ENCODE data around the gene LNPK.
"Not testable (repeated sequence)": the region's sequence is repeated elsewhere in the genome, so short reads cannot be mapped to it uniquely, and the experiment has no call there.

The LNPK gene

DNA sequence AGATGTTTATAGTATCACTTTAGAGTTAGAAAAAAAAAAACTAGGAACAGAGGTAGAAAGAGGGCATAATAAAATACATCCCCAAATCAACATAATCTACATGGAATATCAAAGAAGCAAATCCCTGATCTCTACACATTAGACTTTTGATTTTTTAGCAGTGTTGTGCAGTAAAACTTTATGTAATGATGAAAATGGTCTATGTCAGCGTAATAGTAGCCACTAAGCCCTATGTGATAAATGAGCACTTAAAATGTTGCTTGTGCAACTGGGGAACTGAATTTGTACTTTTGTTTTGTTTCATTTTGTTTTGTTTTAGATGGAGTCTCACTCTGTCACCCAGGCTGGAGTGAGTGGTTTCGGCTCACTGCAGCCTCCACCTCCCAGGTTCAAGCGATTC is 36.3 kb downstream of the LNPK start:
- DNase-seq, result no peak

DNA sequence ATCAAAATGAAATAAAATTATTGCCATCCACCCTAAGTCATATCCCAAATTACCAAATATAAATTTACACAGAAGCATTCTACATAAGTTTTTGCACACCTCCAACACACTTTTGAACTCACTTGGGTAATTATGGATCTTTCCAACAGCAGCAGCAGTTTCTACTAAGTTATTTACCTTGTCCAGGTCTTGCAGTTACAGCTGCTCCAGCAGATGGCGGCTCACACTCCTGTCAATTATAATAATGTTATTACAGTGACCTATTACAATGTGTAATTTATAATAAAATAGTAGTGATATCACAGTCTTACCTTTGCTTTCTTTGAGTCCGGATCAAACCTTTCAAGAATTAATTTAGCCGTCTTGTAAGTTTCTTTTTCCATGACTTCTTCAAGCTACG is 37.9 kb downstream of the LNPK start:
- no peak for DNase-seq

DNA sequence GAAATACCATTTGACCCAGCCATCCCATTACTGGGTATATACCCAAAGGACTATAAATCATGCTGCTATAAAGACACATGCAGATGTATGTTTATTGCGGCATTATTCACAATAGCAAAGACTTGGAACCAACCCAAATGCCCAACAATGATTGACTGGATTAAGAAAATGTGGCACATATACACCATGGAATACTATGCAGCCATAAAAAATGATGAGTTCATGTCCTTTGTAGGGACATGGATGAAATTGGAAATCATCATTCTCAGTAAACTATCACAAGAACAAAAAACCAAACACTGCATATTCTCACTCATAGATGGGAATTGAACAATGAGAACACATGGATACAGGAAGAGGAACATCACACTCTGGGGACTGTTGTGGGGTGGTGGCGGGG is 38.9 kb downstream of the LNPK start:
- DNase-seq, result not testable (repeated sequence)

DNA sequence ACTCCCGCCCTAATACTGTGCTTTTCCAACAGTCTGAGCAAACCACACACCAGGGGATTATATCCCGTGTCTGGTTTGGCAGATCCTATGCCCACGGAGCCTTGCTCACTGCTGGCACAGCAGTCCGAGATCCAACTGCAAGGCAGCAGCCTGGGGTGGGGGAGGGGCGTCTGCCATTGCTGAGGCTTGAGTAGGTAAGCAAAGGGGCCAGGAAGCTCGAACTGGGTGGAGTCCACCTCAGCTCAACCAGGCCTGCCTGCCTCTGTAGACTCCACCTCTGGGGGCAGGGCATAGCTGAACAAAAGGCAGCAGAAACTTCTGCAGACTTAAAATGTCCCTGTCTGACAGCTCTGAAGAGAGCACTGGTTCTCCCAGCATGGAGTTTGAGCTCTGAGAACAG is 44.2 kb downstream of the LNPK start:
- DNase-seq, result no peak

DNA sequence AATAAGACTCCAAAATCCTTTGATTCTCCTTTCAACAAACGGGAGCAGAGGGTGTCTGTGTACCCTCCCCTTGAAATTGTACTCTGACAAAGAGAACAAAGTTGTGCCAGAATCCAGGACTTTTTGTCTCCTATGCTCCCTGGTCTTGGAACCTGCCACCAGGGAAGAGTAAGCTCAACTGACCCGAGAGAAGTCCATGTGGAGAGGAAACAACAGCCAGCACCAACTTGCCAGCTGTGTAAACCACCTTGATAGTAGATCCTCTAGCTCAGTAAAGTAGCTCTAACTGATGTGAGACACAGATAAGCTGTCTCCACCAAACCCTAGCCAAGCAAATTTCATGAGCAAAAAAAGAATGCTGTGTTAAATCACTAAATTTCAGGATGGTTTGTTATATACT is 46.9 kb downstream of the LNPK start:
- DNase-seq, result no peak

DNA sequence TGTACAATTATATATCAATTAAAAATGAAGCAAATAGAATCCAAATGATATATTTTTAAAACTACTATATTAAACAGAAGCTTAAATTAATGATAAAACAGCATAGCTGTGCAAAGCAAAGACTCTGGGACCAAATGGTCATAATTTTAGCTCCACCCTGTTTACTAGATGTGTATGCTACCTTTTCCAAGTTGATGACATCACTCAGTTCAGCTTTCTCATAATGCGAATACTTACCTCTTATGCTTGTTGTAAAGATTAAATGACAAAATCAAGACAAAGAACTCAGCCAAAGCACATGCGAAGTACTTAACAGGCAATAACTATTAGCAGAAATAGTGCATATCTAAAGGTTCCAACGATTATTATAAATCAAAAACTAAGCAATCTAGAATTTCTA is 51.6 kb downstream of the LNPK start:
- DNase-seq, result no peak

DNA sequence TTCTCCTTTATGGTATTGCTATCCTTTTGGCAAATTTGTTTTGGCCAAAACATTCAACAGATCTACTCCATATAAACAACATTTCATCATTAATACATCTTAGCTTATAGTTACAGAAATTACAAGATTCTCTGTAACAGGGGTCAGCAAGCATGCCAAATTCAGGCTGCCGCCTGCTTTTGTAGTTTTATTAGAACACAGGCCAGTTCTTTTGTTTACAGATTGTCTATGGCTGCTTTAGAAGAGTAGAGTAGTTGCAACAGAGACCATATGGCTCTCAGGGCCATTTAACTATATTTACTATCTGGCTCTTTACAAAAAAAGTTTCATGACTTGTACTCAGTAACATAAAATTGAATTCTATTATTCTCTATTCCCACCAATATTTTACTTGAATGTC is 53.9 kb downstream of the LNPK start:
- DNase-seq, result no peak

DNA sequence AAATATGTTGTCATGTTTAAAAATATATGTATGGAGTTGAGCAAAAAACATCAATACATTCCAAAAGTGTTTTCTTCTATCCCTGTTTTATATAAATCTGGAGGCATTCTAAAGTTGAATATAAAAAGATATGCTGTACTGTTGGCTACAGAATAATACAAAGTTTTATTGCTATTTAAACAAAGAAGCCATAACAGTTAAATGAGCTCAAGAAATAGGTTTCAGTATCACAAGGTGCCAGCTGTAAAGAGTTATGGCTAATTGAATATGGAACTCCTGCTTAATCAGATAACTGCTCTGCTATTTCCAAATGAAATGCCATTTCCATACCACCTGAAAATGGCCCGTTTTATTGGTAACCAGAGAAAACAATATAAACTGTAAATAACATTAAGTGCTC is 55.0 kb downstream of the LNPK start:
- no peak for DNase-seq

DNA sequence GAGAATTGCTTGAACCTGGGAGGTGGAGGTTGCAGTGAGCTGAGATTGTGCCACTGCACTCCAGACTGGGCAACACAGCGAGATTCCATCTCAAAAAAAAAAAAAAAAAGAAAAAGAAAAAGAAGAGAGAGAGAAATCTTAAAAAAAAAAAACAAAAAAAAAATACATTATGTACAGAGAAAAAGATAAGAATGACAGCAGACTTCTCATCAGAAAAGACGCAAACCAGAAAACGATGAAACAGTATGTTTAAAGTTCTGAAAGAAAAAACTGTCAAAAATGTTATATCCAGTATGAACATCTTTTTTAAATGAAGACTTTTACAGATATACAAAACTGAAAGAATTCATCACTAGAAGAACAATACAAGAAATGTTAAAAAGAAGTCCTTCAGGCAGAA is 60.4 kb downstream of the LNPK start:
- no peak for DNase-seq

DNA sequence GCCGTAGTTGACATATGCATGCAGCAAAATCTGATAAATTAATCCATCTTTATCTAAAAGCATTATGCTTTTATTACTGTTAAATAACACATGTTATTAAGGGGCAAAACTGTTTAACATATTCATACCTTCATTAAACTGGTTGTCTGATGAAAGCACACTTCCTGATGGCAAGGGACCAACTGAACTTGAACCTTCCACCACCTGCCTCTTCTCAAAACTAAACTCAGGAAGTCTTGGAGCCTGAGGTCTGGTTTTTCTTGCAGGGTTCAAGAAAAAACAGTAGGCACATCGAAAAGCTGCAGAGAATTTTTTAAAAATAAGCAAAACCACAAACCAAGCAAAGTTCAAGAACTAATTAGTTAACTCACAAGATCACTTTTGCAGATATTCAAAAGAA is 64.9 kb downstream of the LNPK start:
- DNase-seq, result no peak

DNA sequence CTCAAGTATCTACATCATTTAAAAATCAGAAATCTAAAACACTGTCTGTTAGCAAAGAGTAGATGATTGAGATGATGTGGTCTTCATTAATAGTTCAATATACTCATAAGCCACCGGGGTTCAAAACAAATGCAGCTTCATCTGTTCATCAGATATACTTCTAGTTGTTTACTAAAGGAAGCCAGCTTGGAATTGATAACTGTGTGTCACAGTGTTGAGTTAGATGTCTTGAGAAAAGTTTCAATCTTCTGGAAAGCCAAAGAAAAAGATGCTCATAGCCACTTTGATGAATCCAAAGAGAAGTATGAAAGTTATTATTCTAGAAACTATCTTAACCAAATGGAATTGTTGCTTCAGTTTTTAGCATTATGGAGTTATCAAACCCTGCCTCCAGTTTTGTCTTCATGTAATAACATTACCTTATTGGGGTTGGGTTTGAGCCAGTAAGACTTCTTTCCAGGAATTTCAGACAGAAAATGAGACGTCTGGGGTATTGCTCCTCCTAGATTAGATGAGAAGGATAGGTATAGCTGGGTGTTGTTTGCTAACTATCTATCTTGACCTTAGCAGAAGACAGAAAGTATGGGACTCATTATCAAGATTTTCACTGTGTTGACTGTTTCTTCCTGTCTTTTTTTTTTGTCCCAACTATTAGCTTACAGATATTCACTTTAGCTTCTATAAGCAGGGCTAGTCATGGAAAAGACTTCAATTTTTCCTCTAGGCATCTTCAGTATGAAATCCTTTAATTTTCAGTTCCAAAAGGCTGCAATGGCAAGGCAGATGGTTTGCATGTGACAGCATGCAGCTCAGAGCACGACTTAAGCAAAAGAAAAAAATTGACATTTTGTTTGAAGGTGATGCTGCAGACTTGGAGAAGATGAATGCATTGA is 66.5 kb downstream of the LNPK start:
- no peak for DNase-seq

DNA sequence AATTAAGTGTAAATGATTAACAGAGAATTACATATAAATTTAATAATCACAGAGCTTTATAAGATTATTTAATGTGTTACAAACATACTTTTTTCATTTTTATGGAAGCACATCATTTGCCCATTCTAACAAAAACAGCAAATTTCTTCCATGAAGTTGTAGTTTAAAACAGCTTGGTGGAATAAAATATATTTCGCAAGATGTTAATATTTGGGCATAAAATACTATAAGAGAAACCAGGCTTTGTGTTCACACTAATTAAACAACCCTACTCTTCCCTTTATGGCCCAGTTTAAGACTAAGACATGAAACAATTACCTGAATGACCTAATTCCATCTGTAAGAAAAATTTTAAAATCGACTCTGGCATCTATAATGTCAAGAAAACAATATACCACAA is 69.4 kb downstream of the LNPK start:
- no peak for DNase-seq

DNA sequence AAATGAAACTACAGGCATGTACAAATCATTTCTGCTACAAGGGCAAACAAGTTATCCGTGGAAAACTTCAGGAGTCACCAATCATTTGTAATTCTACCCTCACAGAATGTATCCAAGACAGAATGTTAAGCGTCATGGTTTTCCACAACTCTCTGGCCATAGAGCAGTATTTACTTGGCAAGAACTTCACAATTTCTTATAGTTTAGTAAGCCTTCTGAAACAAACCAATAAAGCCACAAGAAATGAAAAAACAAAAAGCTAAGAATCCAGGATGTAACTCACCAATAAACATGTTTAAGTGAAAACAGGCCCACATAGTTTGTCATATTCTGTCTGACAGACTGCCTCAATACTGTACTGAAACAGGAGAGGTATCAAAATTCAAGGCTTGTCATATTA is 70.3 kb downstream of the LNPK start:
- no peak for DNase-seq

DNA sequence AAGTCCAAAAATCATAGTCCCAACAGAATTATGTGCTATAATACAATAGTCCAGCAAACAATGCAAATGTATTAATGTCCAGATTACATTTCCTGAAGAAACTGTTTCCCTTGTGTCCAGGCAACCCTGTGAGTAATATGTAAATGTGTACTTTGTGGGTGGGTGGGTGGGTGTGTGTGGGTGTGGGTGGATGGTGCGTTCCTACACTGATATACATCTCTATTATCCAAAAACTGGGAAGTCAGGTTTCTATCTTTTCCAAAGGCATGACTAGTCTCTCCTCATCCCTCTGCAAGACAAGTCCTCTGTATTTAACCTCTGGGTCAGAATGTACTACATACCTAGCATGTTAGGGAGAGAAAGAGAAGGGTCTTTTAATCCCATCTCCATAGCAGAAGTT is 71.6 kb downstream of the LNPK start:
- DNase-seq, result no peak

DNA sequence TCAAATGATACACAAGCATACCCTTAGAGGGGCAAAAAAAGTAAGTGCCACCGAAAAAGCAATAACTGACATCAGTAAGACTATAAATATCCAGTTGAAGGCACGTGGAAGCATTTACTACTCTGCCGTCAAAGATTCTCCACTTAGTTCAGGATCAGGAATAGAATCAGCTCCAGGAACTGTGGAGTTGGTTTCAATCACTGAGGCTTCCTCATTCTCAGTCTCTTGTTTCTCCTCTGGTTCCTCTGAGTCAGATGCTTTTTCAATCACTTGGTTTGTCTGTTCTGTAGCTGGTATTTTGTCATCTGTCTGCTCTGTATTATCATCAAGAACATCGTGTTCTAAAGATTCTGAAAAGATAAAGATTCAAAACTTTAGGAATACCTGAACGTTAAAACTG is 72.2 kb downstream of the LNPK start:
- no peak for DNase-seq

DNA sequence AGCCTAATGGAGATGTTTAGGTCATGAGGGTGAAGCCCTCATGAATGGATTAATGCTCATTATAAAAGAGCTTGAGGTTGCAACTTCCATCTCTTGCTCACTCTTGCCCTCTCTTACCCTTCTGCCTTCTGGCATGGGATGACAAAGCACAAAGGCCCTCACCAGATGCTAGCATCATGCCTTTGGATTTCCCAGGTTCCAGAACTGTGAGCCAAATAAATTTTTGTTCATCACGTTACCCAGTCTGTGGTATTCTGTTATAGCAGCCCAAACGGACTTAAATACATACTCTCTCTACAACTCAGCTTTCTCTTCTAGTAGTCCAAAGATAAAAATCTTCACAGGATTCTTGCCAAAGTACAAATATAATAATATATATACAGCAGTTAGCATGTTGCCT is 75.8 kb downstream of the LNPK start:
- DNase-seq, result no peak

DNA sequence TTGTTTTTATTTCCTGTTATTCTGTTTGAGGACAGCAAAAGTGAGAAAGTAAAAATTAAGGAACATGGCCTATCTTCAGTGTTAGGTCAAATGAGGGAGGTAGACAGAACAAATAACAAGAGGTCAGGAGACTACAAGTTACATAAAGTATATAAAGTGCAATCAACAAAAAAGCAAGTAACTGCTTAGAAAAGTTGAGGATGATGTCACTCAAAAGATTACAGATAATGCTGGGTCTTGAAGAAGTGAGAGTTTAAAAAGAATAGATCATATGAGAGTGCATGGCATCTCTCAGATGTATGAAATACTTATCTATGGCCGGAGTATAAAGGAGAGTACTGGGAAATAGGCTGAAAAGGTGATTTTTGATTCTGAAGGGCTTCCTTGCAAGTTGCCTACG is 79.9 kb downstream of the LNPK start:
- DNase-seq, result no peak

DNA sequence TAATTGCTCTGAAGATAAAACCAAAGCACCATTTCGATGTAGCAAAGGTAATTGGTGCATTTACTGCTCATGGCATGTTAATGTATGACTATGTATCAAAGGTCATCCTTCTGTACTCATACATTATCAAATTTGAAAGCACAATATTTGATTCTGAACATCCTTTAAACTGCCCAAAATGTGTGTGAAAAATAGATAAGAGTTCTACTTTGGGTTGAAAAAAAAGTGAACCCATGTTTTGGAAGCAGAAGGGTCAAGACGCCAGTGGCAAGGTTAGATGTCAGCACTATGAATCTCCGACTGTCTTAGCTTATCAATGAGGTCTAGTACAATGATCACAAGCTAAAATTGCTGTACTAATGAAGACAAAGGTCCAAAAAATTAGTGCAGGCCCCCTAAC is 83.1 kb downstream of the LNPK start:
- DNase-seq, result no peak

DNA sequence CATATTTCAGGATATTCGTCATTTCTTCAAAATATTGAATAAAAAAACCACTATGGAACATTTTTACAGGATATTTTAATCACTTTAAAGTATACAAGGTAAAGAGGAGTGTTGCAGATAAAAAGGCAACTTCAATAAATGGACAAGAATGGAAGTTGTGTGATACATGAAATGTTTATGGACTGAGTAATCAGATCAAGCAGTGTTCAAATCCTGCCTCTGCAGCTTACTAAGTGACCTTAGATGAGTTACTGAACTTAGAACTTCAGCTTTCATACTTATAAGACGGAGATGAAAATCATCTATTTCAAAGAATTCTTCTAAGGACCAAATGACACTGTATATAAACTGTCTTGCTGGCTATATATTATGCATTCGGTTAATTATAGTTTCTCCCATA is 87.2 kb downstream of the LNPK start:
- no peak for DNase-seq

DNA sequence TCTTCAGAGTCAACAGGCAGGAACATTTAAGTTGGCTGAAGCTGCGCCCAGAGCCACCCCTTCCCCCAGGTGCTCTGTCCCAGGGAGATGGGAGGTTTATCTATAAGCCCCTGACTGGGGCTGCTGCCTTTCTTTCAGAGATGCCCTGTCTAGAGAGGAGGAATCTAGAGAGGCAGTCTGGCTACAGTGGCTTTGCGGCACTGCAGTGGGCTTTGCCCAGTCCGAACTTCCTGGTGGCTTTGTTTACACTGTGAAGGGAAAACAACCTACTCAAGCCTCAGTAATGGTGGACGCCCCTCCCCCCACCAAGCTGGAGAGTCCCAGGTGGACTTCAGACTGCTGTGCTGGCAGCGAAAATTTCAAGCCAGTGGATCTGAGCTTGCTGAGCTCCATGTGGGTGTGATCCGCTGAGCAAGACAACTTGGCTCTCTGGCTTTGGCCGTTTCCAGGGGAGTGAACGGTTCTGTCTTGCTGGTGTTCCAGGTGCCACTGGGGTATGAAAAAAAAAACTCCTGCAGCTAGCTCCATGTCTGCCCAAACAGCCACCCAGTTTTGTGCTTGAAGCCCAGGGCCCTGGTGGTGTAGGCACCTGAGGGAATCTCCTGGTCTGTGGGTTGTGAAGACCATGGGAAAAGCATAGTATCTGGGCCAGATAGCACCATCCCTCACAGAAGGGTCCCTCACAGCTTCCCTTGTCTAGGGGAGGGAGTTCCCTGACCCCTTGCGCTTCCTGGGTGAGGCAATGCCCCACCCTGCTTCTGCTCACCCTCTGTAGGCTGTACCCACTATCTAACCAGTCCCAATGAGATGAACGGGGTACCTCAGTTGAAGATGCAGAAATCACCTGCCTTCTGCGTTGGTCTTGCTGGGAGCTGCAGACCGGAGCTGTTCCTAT is 88.0 kb downstream of the LNPK start:
- not testable (repeated sequence) for DNase-seq

DNA sequence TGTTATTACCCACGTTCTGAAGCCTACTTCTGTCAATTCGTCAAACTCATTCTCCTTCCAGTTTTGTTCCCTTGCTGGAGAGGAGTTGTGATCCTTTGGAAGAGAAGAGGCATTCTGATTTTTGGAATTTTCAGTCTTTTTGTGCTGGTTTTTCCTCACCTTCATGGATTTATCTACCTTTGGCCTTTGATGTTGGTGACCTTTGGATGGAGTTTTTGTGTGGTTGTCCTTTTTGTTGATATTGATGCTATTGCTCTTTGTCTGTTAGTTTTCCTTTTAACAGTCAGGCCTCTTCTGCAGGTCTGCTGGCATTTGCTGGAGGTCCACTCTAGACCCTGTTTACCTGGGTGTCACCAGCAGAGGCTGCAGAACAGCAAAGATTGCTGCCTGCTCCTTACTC is 88.8 kb downstream of the LNPK start:
- DNase-seq, result not testable (repeated sequence)

DNA sequence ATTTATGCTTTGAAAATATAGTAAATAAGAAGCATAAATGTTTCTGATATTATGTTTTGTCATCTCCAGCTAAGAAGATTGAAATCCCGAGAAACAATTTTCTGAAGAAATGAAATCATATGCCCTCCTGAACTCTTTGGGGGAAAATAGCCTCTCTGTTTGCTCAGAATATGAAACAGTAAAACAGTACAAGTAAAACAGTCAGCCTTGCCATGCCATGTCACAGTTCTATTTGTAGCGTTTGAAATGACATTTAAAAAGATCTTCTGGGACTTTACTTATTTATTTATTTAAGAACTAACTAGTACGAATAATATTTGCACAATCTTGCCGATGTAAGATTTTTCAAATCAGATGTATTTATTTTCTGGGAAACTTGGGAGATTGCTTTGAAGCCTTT is 98.0 kb downstream of the LNPK start:
- DNase-seq, result no peak

DNA sequence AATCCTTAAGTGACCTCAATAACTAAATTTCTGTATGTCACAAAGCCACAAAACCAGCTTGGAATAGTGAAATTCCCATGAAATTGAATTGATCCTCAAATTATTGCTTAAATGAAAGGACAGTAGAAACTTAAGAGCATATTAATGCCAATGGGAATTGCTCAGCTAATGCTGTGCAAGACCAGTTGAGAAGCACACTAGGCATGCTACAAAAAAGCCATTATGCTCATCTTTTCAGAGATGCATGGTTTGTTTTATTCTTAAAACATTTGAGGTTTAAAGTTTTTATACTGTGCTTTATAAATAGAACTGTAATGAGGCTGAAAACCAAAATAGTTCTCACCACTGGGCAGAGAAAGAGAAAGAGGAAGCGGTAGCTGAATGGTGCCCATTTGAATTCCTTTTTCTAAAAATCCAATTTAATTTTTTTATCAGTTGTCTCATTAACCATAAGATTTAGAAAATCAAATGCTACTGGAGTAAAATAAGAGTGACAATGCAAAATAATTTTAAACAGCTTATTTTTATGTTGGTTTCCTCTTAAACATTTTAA is 98.6 kb downstream of the LNPK start:
- no peak for DNase-seq

DNA sequence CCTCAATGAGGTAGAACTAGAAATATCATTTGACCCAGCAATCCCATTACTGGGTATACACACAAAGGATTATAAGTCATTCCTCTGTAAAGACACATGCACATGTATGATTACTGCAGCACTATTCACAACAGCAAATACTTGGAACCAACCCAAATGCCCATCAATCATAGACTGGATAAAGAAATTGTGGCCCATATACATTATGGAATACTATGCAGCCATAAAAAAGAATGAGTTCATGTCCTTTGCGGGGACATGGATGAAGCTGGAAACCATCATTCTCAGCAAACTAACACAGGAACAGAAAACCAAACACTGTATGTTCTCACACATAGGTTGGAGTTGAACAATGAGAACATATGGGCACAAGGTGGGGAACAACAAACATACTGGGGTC is 106.1 kb downstream of the LNPK start:
- not testable (repeated sequence) for DNase-seq
